Liver (tissue), 9 donors: ENCODE measurements around the gene ASAP2. TPM values are rescaled to one million over a fixed set of nuclear protein-coding genes. Genes with fewer than 3 reads are reported as not detected.

Experiments used
- DNase-seq: peaks from one replicate; pipeline ENCODE4 v3.0.0-alpha.2; 2017; ENCODE audit warnings: low spot score
- H3K27ac ChIP-seq, 2 donors: one replicate each; pipeline ENCODE4 v1.7.0; 2013; ENCODE audit warnings: inconsistent platforms in 2 of 2, low read length in 2 of 2, control low read depth in 1 of 2, low read depth in 1 of 2, mild to moderate bottlenecking in 1 of 2
- H3K27me3 ChIP-seq, 4 donors: one replicate each; pipeline versions ENCODE4 v1.6.1 to v1.7.0; 2013; ENCODE audit warnings: low read length in 3 of 4, inconsistent platforms in 1 of 4, mild to moderate bottlenecking in 1 of 4, moderate library complexity in 1 of 4; ENCODE audit not compliant: control insufficient read depth in 4 of 4, insufficient read depth in 4 of 4
- H3K36me3 ChIP-seq, 4 donors: one replicate each; pipeline versions ENCODE4 v1.6.1 to v1.7.0; 2013; ENCODE audit warnings: low read length in 3 of 4, mild to moderate bottlenecking in 3 of 4, low read depth in 1 of 4, moderate library complexity in 1 of 4; ENCODE audit not compliant: control insufficient read depth in 4 of 4, insufficient read depth in 3 of 4
- H3K4me1 ChIP-seq, 4 donors: one replicate each; pipeline versions ENCODE4 v1.6.1 to v1.7.0; 2013; ENCODE audit warnings: low read length in 3 of 4, mild to moderate bottlenecking in 3 of 4, moderate library complexity in 1 of 4; ENCODE audit not compliant: control insufficient read depth in 4 of 4, insufficient read depth in 4 of 4
- H3K4me3 ChIP-seq, 3 donors: one replicate each; pipeline versions ENCODE4 v1.6.1 to v1.7.0; 2013; ENCODE audit warnings: low read length in 3 of 3, control low read depth in 1 of 3, low read depth in 1 of 3, mild to moderate bottlenecking in 1 of 3
- H3K9ac ChIP-seq, 2 donors: one replicate each; pipeline ENCODE4 v1.7.0; 2013; ENCODE audit warnings: low read length in 2 of 2, mild to moderate bottlenecking in 2 of 2, moderate library complexity in 2 of 2, control low read depth in 1 of 2, low read depth in 1 of 2
- H3K9me3 ChIP-seq, 4 donors: one replicate each; pipeline versions ENCODE4 v1.6.1 to v1.7.0; 2013; ENCODE audit warnings: low read length in 3 of 4; ENCODE audit not compliant: control insufficient read depth in 4 of 4
- ATF3 ChIP-seq: IDR thresholded peaks from 2 replicates; pipeline ENCODE4 v1.6.1; 2016; ENCODE audit warnings: antibody characterized with exemption
- CTCF ChIP-seq: fragments of 150-350 bp; IDR thresholded peaks from 2 replicates; pipeline ENCODE4 v1.5.1; 2017; ENCODE audit warnings: improper control_type of control experiment, low read depth, low read length; ENCODE audit not compliant: missing input control
- EGR1 ChIP-seq, 2 donors: IDR thresholded peaks; 2 replicates each; pipeline ENCODE4 v1.6.1; 2016 to 2018; ENCODE audit warnings: antibody characterized with exemption in 2 of 2, low read depth in 2 of 2
- FOXA1 ChIP-seq: IDR thresholded peaks from 2 replicates; pipeline ENCODE4 v1.6.1; 2016; ENCODE audit warnings: antibody characterized with exemption
- FOXA2 ChIP-seq: IDR thresholded peaks from 2 replicates; pipeline ENCODE4 v1.6.1; 2016; ENCODE audit warnings: antibody characterized with exemption
- GABPA ChIP-seq, 2 donors: IDR thresholded peaks in 1 of 2; conservative IDR thresholded peaks in 1 of 2; 2 replicates each; pipeline ENCODE4 v1.6.1; 2016; ENCODE audit warnings: antibody characterized with exemption in 2 of 2, mild to moderate bottlenecking in 1 of 2, moderate library complexity in 1 of 2
- HNF4A ChIP-seq, 2 donors: conservative IDR thresholded peaks; 2 replicates each; pipeline ENCODE4 v1.6.1; 2016; ENCODE audit warnings: antibody characterized with exemption in 2 of 2, mild to moderate bottlenecking in 2 of 2
- HNF4G ChIP-seq: IDR thresholded peaks from 2 replicates; pipeline ENCODE4 v1.6.1; 2016; ENCODE audit warnings: antibody characterized with exemption
- JUND ChIP-seq, 2 donors: IDR thresholded peaks; 2 replicates each; pipeline ENCODE4 v1.6.1; 2016; ENCODE audit warnings: antibody characterized with exemption in 2 of 2
- RAD21 ChIP-seq, 2 donors: IDR thresholded peaks; 2 replicates each; pipeline ENCODE4 v1.6.1; 2016; ENCODE audit warnings: antibody characterized with exemption in 2 of 2, mild to moderate bottlenecking in 2 of 2
- SP1 ChIP-seq: IDR thresholded peaks from 2 replicates; pipeline ENCODE4 v1.6.1; 2018; ENCODE audit warnings: antibody characterized with exemption, mild to moderate bottlenecking
- TAF1 ChIP-seq: conservative IDR thresholded peaks from 2 replicates; pipeline ENCODE4 v1.6.1; 2016; ENCODE audit warnings: antibody characterized with exemption, mild to moderate bottlenecking
- YY1 ChIP-seq: IDR thresholded peaks from 2 replicates; pipeline ENCODE4 v1.6.1; 2016; ENCODE audit warnings: antibody characterized with exemption, mild to moderate bottlenecking
- ZBTB33 ChIP-seq: IDR thresholded peaks from 2 replicates; pipeline ENCODE4 v1.6.1; 2016; ENCODE audit warnings: antibody characterized with exemption
- WGBS: extraction: QIAGEN DNeasy Blood & Tissue Kit; methylation state at CpG from one replicate; pipeline ENCODE4 v1.1.7; 2013; 5-methylcytosine and 5-hydroxymethylcytosine counted together
- polyA plus RNA-seq, 2 donors: library from polyadenylated mRNA; stranded (reverse) in 1 of 2; unstranded in 1 of 2; fragments of 200-250 nt in 1 of 2; fragments of >200 nt in 1 of 2; fragmentation: Nextera tagmentation in 1 of 2; extraction: Ambion mirVana in 1 of 2; gene quantifications; one replicate each; pipeline versions ENCODE4 v1.2.1 to v1.2.3, GENCODE V29; 2013 to 2015
- total RNA-seq, 2 donors: library from RNA; depleted of rRNA; stranded (reverse); fragments of >200 nt; gene quantifications; one replicate each; pipeline ENCODE4 v1.2.3, GENCODE V29; 2014
- donor health status: healthy.
- donor health status: healthy.
- donor health status: healthy.
- donor health status: healthy.
- donor health status: healthy.

ASAP2 gene
- total and polyA plus RNA-seq, 4 donors = 0.36 to 5.9 (median 2.6) TPM

- Histone ChIP-seq H3K36me3 (peaks cover 0 to 7% (median under 1%) of the 10 kb centered on the region in 4 donors), H3K27me3 (no peaks in the 10 kb centered on the region), H3K27ac (no peak overlapping the region), H3K4me3 (no peak overlapping the region), H3K4me1 (no peaks in the 10 kb centered on the region), H3K9ac (no peak overlapping the region), H3K9me3 (no peaks in the 10 kb centered on the region)
- 74% methylated on average over 4 of the region's 4 CpGs for WGBS
- no peak for DNase-seq
- no peak for TF ChIP-seq JUND (IDR thresholded peaks at IDR 0.05)
- no peak for TF ChIP-seq ZBTB33
- no peak for TF ChIP-seq HNF4A (conservative IDR thresholded peaks at IDR 0.05)
- TF ChIP-seq HNF4G = no peak
- TF ChIP-seq EGR1 (IDR thresholded peaks at IDR 0.05; ENCODE audit: low read depth in 2 of 2) = no peak
- no peak for TF ChIP-seq SP1
- TF ChIP-seq TAF1 = no peak
- TF ChIP-seq RAD21 (IDR thresholded peaks at IDR 0.05) = no peak
- TF ChIP-seq ATF3 = no peak
Measured at GRCh38 chr2:9359463-9359862, 152.9 kb downstream of the ASAP2 start.

GRCh38 chr2:9360110-9360509, 153.5 kb downstream of the ASAP2 start:
- Histone ChIP-seq H3K9ac (no peak overlapping the region), H3K4me3 (no peak overlapping the region), H3K36me3 (peaks cover 0 to 7% (median under 1%) of the 10 kb centered on the region in 4 donors), H3K27me3 (no peaks in the 10 kb centered on the region), H3K4me1 (no peaks in the 10 kb centered on the region), H3K27ac (no peak overlapping the region), H3K9me3 (no peaks in the 10 kb centered on the region)
- 95% methylated on average over 1 of the region's 1 CpG for WGBS
- no peak for TF ChIP-seq ATF3
- TF ChIP-seq YY1 = no peak
- TF ChIP-seq FOXA2 = no peak
- TF ChIP-seq FOXA1 = no peak
- no peak for TF ChIP-seq CTCF
- TF ChIP-seq HNF4A (conservative IDR thresholded peaks at IDR 0.05) = no peak
- TF ChIP-seq SP1 = no peak
- no peak for TF ChIP-seq ZBTB33
- TF ChIP-seq HNF4G = no peak
- TF ChIP-seq JUND (IDR thresholded peaks at IDR 0.05) = no peak
- TF ChIP-seq GABPA (IDR thresholded peaks at IDR 0.05 in 1 of 2, conservative IDR thresholded peaks at IDR 0.05 in 1 of 2) = no peak
- no peak for TF ChIP-seq RAD21 (IDR thresholded peaks at IDR 0.05)
- DNase-seq = no peak
